ENCODE data around the gene DNTT.

The DNTT gene

GRCh38 chr10:96271016-96271815 lies 33.0 kb upstream of the DNTT start, which contains the start of gene BLNK:
Gene BLNK, minus strand, starts transcription at chr10:96271569. Its CDS starts 171 bp downstream, at chr10:96271398.
- H3K4me1 ChIP-seq (ENCODE audit: control insufficient read depth, insufficient read depth, low read length): no peaks in the 10 kb centered on the region
- CTCF ChIA-PET: interaction anchor here (0.6 to 3.5 kb wide), 8 partner anchors 9 to 1052 kb away, joined by 3 to 16 read pairs (median 4); no protein-coding TSS in a partner anchor
- no peaks in the 10 kb centered on the region for H3K9me3 ChIP-seq (ENCODE audit: control insufficient read depth, insufficient read depth, low read depth, low read length)
- no peak within 1 kb of the TSS for H3K27ac ChIP-seq (ENCODE audit: extremely low read depth, low read depth, low read length)
- H3K36me3 ChIP-seq (ENCODE audit: control insufficient read depth in 2 of 2, insufficient read depth in 1 of 2, low read length in 2 of 2): no peaks in the 10 kb centered on the region
- H3K4me3 ChIP-seq (ENCODE audit: low read depth, low read length): no peak within 1 kb of the TSS
- POLR2A ChIA-PET: no interaction called here
- no peak for TF ChIP-seq ZNF549 (tag by site-specific recombination; IDR thresholded peaks at IDR 0.05)
- TF ChIP-seq PRDM10 (tag by site-specific recombination; IDR thresholded peaks at IDR 0.05): peak; percentile 92
- no peak for TF ChIP-seq ZNF596 (tag by site-specific recombination; IDR thresholded peaks at IDR 0.05)
- TF ChIP-seq, protein P1, sequence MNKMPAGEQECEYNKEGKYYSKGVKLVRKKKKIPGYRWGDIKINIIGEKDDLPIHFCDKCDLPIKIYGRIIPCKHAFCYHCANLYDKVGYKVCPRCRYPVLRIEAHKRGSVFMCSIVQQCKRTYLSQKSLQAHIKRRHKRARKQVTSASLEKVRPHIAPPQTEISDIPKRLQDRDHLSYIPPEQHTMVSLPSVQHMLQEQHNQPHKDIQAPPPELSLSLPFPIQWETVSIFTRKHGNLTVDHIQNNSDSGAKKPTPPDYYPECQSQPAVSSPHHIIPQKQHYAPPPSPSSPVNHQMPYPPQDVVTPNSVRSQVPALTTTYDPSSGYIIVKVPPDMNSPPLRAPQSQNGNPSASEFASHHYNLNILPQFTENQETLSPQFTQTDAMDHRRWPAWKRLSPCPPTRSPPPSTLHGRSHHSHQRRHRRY (tag by site-specific recombination; IDR thresholded peaks at IDR 0.05): no peak
- TF ChIP-seq ZNF335 (tag by site-specific recombination; conservative IDR thresholded peaks at IDR 0.05): peak; percentile 48; the same call in 1 of the 2 replicates
- TF ChIP-seq ZBTB17 (tag by site-specific recombination; IDR thresholded peaks at IDR 0.05): 0 out of 2 replicates have a peak, but pooled peaks have one; percentile 24
- TF ChIP-seq SP2 (tag by site-specific recombination; IDR thresholded peaks at IDR 0.05): no peak
- TF ChIP-seq ZNF138 (tag by site-specific recombination; IDR thresholded peaks at IDR 0.05; ENCODE audit: borderline replicate concordance): no peak
- TF ChIP-seq ZNF404 (tag by site-specific recombination; IDR thresholded peaks at IDR 0.05): no peak

DNA sequence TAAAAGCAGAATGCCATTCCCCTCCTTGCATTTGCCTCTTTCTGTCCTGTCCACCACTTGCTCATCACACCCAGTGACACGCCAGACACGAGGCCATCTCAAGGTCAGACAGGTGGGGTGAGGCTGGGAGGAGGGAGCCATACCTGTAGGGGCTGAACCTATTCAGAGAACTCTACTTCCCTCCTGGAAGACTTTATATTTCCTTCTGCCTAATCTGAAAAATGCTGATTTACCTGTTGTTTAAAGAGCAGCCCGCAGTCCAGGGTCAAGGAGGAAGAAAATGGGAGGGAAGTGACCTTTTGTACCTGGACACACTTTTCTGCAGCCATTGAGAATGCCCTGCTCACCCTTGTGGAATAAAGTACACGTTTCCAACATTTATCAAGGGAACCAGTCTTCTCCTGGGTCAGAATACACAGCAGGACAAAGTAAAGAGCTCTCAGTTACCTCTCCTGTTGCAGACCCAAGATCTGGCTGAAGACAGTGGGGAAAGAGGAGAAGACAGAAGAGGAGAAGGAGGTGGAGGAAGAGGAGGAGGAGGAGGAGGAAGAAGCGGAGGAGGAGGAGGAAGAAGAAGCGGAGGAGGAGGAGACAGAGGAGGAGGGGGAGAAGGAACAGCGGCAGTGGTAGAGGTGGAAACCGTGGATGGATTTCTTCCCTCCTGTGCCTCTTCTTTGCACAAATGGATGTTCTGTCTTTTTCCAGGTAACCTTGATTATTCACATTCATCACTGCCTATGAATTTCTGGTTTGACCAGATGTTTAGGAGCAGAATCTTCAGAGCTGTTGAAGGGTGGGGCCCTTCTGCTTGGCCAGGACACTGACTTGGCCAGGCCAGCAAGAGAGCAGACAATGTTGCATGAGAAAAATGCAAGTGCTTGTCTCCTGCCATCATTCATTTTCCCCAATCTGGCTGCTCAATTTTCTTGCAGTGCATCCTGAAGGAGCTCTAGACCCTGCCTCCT lies 31.6 kb upstream of the DNTT start:
- POLR2A ChIA-PET: interaction anchor here (0.9 kb wide), 1 partner anchor 16 kb away, joined by 3 read pairs; no protein-coding TSS in a partner anchor

More for the DNA sequence above, 31.6 kb upstream of the DNTT start:
- Histone ChIP-seq H3K4me3 (ENCODE audit: low read depth, low read length) (no peak overlapping the region), H3K4me1 (ENCODE audit: control insufficient read depth, insufficient read depth, low read length) (no peaks in the 10 kb centered on the region), H3K9me3 (ENCODE audit: control insufficient read depth, insufficient read depth, low read depth, low read length) (no peaks in the 10 kb centered on the region), H3K36me3 (ENCODE audit: control insufficient read depth in 2 of 2, insufficient read depth in 1 of 2, low read length in 2 of 2) (no peaks in the 10 kb centered on the region), H3K27ac (ENCODE audit: extremely low read depth, low read depth, low read length) (no peak overlapping the region)
- CTCF ChIA-PET: interaction anchor here (0.5 to 3.5 kb wide), 4 partner anchors 14 to 405 kb away, joined by 3 to 16 read pairs (median 6); no protein-coding TSS in a partner anchor
- TF ChIP-seq, protein P2, sequence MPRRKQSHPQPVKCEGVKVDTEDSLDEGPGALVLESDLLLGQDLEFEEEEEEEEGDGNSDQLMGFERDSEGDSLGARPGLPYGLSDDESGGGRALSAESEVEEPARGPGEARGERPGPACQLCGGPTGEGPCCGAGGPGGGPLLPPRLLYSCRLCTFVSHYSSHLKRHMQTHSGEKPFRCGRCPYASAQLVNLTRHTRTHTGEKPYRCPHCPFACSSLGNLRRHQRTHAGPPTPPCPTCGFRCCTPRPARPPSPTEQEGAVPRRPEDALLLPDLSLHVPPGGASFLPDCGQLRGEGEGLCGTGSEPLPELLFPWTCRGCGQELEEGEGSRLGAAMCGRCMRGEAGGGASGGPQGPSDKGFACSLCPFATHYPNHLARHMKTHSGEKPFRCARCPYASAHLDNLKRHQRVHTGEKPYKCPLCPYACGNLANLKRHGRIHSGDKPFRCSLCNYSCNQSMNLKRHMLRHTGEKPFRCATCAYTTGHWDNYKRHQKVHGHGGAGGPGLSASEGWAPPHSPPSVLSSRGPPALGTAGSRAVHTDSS (tag by site-specific recombination; IDR thresholded peaks at IDR 0.05): peak; percentile 63; the same call in 1 of the 2 replicates
- TF ChIP-seq ZFHX2 (tag by site-specific recombination; conservative IDR thresholded peaks at IDR 0.05): peak; percentile 59
- TF ChIP-seq EGR2 (tag by site-specific recombination; IDR thresholded peaks at IDR 0.05; ENCODE audit: low read depth): peak; percentile 97
- no peak for TF ChIP-seq ZNF239 (tag by site-specific recombination; IDR thresholded peaks at IDR 0.05)
- TF ChIP-seq ZNF707 (tag by site-specific recombination; IDR thresholded peaks at IDR 0.05): no peak

Measured in HEK293 (cell line).